HCT116 (cell line): ENCODE results near the gene TMEM30A.

Source experiments
- EGR1 ChIP-seq: IDR thresholded peaks from 2 replicates; pipeline ENCODE4 v1.6.1; 2012; ENCODE audit warnings: low read depth
- EZH2 ChIP-seq: fragments of 200-600 bp; sonication (generic); IDR thresholded peaks from 2 replicates; pipeline ENCODE4 v1.6.1; 2017; ENCODE audit warnings: antibody characterized with exemption, mixed run types
- SIN3A ChIP-seq: IDR thresholded peaks from 2 replicates; pipeline ENCODE4 v1.6.1; 2012; ENCODE audit warnings: low read depth
- TF ChIP-seq, protein P1 (sequence below), 3 experiments: fragments of 200-600 bp in 1 of 3; sonication (generic) in 1 of 3; IDR thresholded peaks in 2 of 3; conservative IDR thresholded peaks in 1 of 3; 2 replicates each; pipeline ENCODE4 v1.5.1; 2012 to 2017; ENCODE audit warnings: low read depth in 2 of 3, low read length in 2 of 3, antibody characterized with exemption in 1 of 3, borderline replicate concordance in 1 of 3, control low read depth in 1 of 3, mild to moderate bottlenecking in 1 of 3, mixed read lengths in 1 of 3, mixed run types in 1 of 3, moderate library complexity in 1 of 3; ENCODE audit not compliant: insufficient read depth in 1 of 3

- TF ChIP-seq SIN3A = no peak
- TF ChIP-seq, protein P1, sequence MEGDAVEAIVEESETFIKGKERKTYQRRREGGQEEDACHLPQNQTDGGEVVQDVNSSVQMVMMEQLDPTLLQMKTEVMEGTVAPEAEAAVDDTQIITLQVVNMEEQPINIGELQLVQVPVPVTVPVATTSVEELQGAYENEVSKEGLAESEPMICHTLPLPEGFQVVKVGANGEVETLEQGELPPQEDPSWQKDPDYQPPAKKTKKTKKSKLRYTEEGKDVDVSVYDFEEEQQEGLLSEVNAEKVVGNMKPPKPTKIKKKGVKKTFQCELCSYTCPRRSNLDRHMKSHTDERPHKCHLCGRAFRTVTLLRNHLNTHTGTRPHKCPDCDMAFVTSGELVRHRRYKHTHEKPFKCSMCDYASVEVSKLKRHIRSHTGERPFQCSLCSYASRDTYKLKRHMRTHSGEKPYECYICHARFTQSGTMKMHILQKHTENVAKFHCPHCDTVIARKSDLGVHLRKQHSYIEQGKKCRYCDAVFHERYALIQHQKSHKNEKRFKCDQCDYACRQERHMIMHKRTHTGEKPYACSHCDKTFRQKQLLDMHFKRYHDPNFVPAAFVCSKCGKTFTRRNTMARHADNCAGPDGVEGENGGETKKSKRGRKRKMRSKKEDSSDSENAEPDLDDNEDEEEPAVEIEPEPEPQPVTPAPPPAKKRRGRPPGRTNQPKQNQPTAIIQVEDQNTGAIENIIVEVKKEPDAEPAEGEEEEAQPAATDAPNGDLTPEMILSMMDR (IDR thresholded peaks at IDR 0.05 in 2 of 3, conservative IDR thresholded peaks at IDR 0.05 in 1 of 3; ENCODE audit: borderline replicate concordance in 1 of 3, insufficient read depth in 1 of 3, low read depth in 2 of 3, low read length in 2 of 3) = no peak
- no peak for TF ChIP-seq EZH2
- no peak for TF ChIP-seq EGR1
Observed at GRCh38 chr6:75302280-75302679, 17.7 kb upstream of the TMEM30A start.
